AG04449 (cell line): Measurements from ENCODE around the gene MYO7A.

Experiments
- CTCF ChIA-PET: fragments of 350-600 bp; formaldehyde crosslinking; extraction: SDS; loops from one replicate; lab custom pipeline; 2021; ENCODE audit warnings: antibody characterized with exemption; lab: Yijun Ruan, JAX
- POLR2A ChIA-PET: fragments of 400-600, 350-600 bp; formaldehyde crosslinking; extraction: SDS; loops from one replicate; lab custom pipeline; 2020; ENCODE audit warnings: antibody characterized with exemption, inconsistent platforms; lab: Yijun Ruan, JAX
- DNase-seq: peaks from one replicate; pipeline ENCODE4 v3.0.0-alpha.2; 2010; ENCODE audit warnings: low read depth, low spot score
- H3K4me3 ChIP-seq: 2 replicates; pipeline ENCODE4 v1.5.1; 2011; ENCODE audit warnings: low read depth, mild to moderate bottlenecking, control low read depth, low read length
- CTCF ChIP-seq: IDR thresholded peaks from one replicate; pipeline ENCODE4 v1.5.1; 2011; ENCODE audit warnings: mild to moderate bottlenecking, moderate library complexity, low read length, control low read depth, inconsistent platforms; ENCODE audit not compliant: insufficient read depth; ENCODE audit errors: missing control alignments

MYO7A gene

GRCh38 chr11:77087723-77088225 is 40.3 kb upstream of the MYO7A start:
- POLR2A ChIA-PET: no interaction called here
- TF ChIP-seq CTCF: no peak
- H3K4me3 ChIP-seq: no peak overlapping the region
- DNase-seq: no peak
- CTCF ChIA-PET: interaction anchor here (11.6 to 11.9 kb wide), 2 partner anchors 20 to 36 kb away, joined by 273 to 320 read pairs; partner anchors contain the start of gene OMP

GRCh38 chr11:77088236-77089003 is 39.6 kb upstream of the MYO7A start:
- H3K4me3 ChIP-seq: no peak overlapping the region
- POLR2A ChIA-PET: no interaction called here
- CTCF ChIA-PET: interaction anchor here (0.7 to 11.9 kb wide), 8 partner anchors 8 to 48 kb away, joined by 3 to 320 read pairs (median 74); partner anchors contain the start of genes CAPN5 and OMP
- TF ChIP-seq CTCF: no peak
- DNase-seq: no peak

DNA sequence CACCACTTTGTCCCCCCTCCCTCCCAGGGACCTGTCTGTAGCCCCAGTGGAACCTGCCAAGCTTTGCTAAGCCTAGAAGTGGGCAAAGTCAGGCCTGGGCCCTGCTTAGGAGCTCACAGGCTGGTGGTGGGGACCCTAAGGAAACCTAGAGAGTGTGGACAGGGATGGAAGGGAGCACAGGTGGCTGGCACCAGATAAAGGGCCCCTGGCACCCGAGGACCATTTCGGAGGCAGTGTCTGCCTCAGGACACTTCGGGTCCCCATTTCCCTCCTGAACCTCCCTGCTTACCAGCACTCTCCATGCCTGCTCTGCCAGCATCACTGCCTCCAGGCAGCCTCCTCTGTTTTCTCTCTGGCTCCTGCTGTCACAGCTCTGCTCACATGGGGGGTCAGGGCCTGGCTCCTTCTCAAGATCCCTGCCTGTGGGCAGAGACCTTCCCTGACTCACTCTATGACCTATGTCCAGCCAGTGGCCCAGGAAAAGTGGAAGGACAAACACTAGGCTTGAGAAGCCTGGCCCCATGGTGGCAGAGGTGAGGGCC is 39.0 kb upstream of the MYO7A start:
- H3K4me3 ChIP-seq: no peak overlapping the region
- DNase-seq: no peak
- no peak for TF ChIP-seq CTCF
- ChIA-PET POLR2A (no interaction called here), CTCF (interaction anchor here (0.7 to 11.9 kb wide), 10 partner anchors 9 to 48 kb away, joined by 3 to 320 read pairs (median 63); partner anchors contain the start of genes CAPN5 and OMP)

- no peak for DNase-seq
- TF ChIP-seq CTCF: no peak
- CTCF ChIA-PET: interaction anchor here (0.9 to 11.9 kb wide), 20 partner anchors 10 to 281 kb away, joined by 3 to 320 read pairs (median 18); partner anchors contain the start of genes CAPN5 and OMP
- H3K4me3 ChIP-seq: no peak overlapping the region
- POLR2A ChIA-PET: no interaction called here
These were observed 38.0 kb upstream of the MYO7A start for GRCh38 chr11:77090046-77090372.

DNA sequence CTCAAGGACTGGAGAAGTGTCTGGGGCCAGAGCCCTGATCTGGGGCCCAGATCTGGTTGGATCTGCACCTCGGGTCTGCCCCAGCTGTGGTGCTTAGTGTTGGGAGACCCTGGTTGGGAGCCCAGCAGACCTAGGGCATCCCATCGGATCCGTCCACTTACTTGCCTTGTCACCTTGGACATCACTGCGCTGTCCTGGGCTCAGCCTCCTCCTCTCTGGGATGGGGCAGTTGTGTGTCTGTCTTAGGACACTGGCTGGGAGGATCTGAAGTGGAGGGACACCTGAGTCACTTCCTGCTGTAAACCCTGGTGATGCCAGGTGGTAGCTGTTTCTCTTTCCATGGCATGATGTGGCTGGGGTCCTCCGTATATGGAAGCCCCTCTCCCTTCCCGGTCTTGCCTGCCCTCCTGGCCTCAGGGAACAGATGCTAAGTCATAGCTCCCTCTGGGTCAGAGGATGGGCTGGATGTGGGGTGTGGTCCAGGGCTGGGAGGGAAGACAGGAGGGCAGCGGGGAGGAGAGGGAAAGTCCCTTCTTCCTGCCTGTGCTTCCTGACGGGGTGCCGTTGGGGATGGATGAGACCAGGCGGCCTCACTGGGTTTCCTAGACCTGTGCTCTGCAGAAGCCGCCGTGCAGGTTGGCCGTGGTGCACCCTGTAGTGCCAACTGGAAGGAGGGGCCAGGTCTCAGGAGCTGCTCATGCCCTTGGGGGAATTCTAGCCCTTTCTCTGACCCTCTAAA is 37.5 kb upstream of the MYO7A start:
- no peak for DNase-seq
- no peak overlapping the region for H3K4me3 ChIP-seq
- no peak for TF ChIP-seq CTCF
- ChIA-PET POLR2A (interaction anchor here (0.9 kb wide), 1 partner anchor 24 kb away, joined by 3 read pairs; the partner anchor contains the start of gene CAPN5), CTCF (interaction anchor here (0.8 to 11.9 kb wide), 29 partner anchors 10 to 528 kb away, joined by 3 to 320 read pairs (median 8); partner anchors contain the start of genes CAPN5 and OMP)
